Vagina (tissue), 2 donors: ENCODE results near the gene ZNF740.

Source experiments
- POLR2A ChIP-seq, 2 donors: fragments of 450-650 bp; IDR thresholded peaks; one replicate each; pipeline ENCODE4 v1.6.1; 2017; ENCODE audit warnings: antibody characterized with exemption in 2 of 2, mild to moderate bottlenecking in 2 of 2, moderate library complexity in 2 of 2
- POLR2AphosphoS5 ChIP-seq, 2 donors: sonication (generic); formaldehyde crosslinking; IDR thresholded peaks; one replicate each; pipeline ENCODE4 v1.9.0; 2017; ENCODE audit warnings: antibody characterized with exemption in 2 of 2, mild to moderate bottlenecking in 2 of 2, low read depth in 1 of 2; ENCODE audit not compliant: insufficient read depth in 1 of 2
- TF ChIP-seq, protein P1 (sequence below), 3 experiments: fragments of 450-650 bp in 2 of 3; fragments of 200-600 bp in 1 of 3; sonication (generic) in 1 of 3; IDR thresholded peaks; one replicate each; pipeline ENCODE4 v1.5.1; 2017 to 2019; ENCODE audit warnings: antibody characterized with exemption in 3 of 3, mild to moderate bottlenecking in 2 of 3, moderate library complexity in 2 of 3

DNA sequence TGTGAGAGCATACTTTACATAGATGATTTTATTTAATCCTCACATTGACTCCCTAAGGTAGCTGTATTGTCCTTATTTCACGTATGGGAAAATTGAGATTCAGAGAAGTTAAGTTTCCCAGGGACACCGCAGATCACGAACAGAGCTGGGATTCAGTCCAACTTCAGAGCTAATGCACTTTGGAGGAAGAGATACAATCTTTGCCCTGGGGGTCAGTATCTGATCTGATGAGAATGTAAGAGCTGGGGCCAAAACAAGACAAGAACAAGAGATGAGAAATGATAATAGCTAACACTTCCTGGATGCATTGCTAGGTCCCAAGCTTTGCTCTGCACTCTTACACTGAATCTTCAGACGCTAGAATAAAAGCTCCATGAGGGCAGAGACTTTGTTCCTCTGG is 6.2 kb downstream of the ZNF740 start:
- TF ChIP-seq, protein P1, sequence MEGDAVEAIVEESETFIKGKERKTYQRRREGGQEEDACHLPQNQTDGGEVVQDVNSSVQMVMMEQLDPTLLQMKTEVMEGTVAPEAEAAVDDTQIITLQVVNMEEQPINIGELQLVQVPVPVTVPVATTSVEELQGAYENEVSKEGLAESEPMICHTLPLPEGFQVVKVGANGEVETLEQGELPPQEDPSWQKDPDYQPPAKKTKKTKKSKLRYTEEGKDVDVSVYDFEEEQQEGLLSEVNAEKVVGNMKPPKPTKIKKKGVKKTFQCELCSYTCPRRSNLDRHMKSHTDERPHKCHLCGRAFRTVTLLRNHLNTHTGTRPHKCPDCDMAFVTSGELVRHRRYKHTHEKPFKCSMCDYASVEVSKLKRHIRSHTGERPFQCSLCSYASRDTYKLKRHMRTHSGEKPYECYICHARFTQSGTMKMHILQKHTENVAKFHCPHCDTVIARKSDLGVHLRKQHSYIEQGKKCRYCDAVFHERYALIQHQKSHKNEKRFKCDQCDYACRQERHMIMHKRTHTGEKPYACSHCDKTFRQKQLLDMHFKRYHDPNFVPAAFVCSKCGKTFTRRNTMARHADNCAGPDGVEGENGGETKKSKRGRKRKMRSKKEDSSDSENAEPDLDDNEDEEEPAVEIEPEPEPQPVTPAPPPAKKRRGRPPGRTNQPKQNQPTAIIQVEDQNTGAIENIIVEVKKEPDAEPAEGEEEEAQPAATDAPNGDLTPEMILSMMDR (IDR thresholded peaks at IDR 0.05) = no peak
- TF ChIP-seq POLR2A (IDR thresholded peaks at IDR 0.05) = no peak
- TF ChIP-seq POLR2AphosphoS5 (IDR thresholded peaks at IDR 0.05; ENCODE audit: insufficient read depth in 1 of 2, low read depth in 1 of 2) = no peak
